Osteoblast (primary cell): ENCODE results near the gene RAB7B. TPM values are rescaled to one million over a fixed set of nuclear protein-coding genes. Genes with fewer than 3 reads are reported as not detected.

Experiments used
- DNase-seq: peaks from one replicate; pipeline ENCODE4 v3.0.0; 2011; ENCODE audit warnings: low spot score, mixed read lengths; ENCODE audit not compliant: insufficient read length; ENCODE audit errors: missing footprints
- H2AFZ ChIP-seq: 2 replicates; pipeline ENCODE4 v1.6.0; 2011; ENCODE audit warnings: mild to moderate bottlenecking, low read length
- H3K27ac ChIP-seq: 2 replicates; pipeline ENCODE4 v1.5.1; 2011; ENCODE audit warnings: mild to moderate bottlenecking, low read depth, low read length, moderate library complexity
- H3K27me3 ChIP-seq: 2 replicates; pipeline ENCODE4 v1.6.0; 2012; ENCODE audit warnings: mild to moderate bottlenecking, control low read depth, inconsistent platforms, low read length, moderate library complexity; ENCODE audit not compliant: insufficient read depth
- H3K36me3 ChIP-seq: 2 replicates; pipeline ENCODE4 v1.5.1; 2011; ENCODE audit warnings: mild to moderate bottlenecking, low read length, control low read depth, moderate library complexity; ENCODE audit not compliant: insufficient read depth
- H3K4me1 ChIP-seq: 2 replicates; pipeline ENCODE4 v1.5.1; 2011; ENCODE audit warnings: mild to moderate bottlenecking, low read length, control low read depth, moderate library complexity; ENCODE audit not compliant: insufficient read depth
- H3K4me2 ChIP-seq: 2 replicates; pipeline ENCODE4 v1.6.0; 2011; ENCODE audit warnings: mild to moderate bottlenecking, low read length; ENCODE audit not compliant: insufficient read depth
- H3K4me3 ChIP-seq: fragments of 200-600 bp; sonication (generic); 3 replicates; pipeline ENCODE4 v1.5.1; 2012; ENCODE audit warnings: mild to moderate bottlenecking, low read length, inconsistent platforms; ENCODE audit not compliant: insufficient read depth
- H3K79me2 ChIP-seq: 2 replicates; pipeline ENCODE4 v1.6.0; 2012; ENCODE audit warnings: mild to moderate bottlenecking, low read length, control low read depth, inconsistent platforms; ENCODE audit not compliant: insufficient read depth
- H3K9me3 ChIP-seq: 2 replicates; pipeline ENCODE4 v1.5.1; 2011; ENCODE audit warnings: low read depth, low read length, control low read depth
- H4K20me1 ChIP-seq: 2 replicates; pipeline ENCODE4 v1.6.0; 2012; ENCODE audit warnings: mild to moderate bottlenecking, low read length, control low read depth; ENCODE audit not compliant: insufficient read depth
- total RNA-seq: library from RNA; depleted of rRNA; stranded (reverse); fragments of >200 nt; gene quantifications from 2 replicates; pipeline ENCODE4 v1.2.3, GENCODE V29; 2012
- TF ChIP-seq, protein P1 (sequence below): IDR thresholded peaks from 2 replicates; pipeline ENCODE4 v1.5.1; 2011; ENCODE audit warnings: mild to moderate bottlenecking, low read depth, low read length, moderate library complexity; ENCODE audit errors: extremely low read depth

Gene RAB7B
- total RNA-seq, 1 donor = 7.6 TPM

DNA sequence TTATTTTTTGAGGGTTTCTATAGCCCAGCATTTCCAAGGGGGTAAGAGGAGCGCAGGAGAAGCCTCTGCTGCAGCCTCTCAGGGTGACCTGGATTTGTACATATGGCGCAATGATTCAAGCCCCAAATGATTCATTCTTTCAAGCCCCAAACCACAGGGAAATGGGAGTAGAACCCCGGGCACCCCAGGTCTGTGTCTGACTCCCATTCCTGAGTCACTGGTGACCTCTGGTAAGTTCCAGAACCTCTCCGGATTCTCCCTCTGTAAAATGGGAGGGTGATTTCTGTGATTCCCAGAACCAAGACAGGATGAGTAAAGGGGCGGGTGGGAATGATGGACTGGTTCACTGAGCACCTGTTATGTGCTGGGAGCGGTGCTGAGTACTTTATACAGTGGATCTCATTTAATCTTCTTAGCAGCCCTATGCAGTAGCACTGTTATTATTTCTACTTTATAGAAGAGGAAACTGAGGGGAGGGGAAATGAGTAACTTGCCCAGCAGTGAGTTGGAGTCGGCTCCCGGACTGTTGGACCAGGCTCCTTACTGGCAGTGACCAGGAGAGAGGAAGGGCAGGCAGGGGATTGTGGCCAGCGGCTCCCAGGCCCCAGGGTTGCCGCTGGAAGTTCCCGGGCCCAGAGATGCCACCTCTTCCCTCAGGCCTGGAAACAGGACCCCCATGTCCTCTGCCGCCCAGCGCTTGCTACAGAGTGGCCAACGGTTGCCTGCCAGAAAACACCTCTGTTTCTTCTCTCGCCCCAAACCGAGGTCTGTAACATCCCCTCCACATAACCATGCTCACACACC, 39.6 kb downstream of the RAB7B start:
- H3K27ac ChIP-seq = peak overlapping the region; percentile 39
- peaks cover 2% of the 10 kb centered on the region for H3K27me3 ChIP-seq
- no peak overlapping the region for H2AFZ ChIP-seq
- H3K9me3 ChIP-seq = no peaks in the 10 kb centered on the region
- H4K20me1 ChIP-seq = no peaks in the 10 kb centered on the region
- peak; percentile 93 for DNase-seq
- no peaks in the 10 kb centered on the region for H3K79me2 ChIP-seq
- peak overlapping the region; percentile 13 for H3K4me2 ChIP-seq
- TF ChIP-seq, protein P1, sequence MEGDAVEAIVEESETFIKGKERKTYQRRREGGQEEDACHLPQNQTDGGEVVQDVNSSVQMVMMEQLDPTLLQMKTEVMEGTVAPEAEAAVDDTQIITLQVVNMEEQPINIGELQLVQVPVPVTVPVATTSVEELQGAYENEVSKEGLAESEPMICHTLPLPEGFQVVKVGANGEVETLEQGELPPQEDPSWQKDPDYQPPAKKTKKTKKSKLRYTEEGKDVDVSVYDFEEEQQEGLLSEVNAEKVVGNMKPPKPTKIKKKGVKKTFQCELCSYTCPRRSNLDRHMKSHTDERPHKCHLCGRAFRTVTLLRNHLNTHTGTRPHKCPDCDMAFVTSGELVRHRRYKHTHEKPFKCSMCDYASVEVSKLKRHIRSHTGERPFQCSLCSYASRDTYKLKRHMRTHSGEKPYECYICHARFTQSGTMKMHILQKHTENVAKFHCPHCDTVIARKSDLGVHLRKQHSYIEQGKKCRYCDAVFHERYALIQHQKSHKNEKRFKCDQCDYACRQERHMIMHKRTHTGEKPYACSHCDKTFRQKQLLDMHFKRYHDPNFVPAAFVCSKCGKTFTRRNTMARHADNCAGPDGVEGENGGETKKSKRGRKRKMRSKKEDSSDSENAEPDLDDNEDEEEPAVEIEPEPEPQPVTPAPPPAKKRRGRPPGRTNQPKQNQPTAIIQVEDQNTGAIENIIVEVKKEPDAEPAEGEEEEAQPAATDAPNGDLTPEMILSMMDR = no peak
- peaks cover 24% of the 10 kb centered on the region for H3K4me1 ChIP-seq
- no peak overlapping the region for H3K4me3 ChIP-seq
- no peaks in the 10 kb centered on the region for H3K36me3 ChIP-seq

DNA sequence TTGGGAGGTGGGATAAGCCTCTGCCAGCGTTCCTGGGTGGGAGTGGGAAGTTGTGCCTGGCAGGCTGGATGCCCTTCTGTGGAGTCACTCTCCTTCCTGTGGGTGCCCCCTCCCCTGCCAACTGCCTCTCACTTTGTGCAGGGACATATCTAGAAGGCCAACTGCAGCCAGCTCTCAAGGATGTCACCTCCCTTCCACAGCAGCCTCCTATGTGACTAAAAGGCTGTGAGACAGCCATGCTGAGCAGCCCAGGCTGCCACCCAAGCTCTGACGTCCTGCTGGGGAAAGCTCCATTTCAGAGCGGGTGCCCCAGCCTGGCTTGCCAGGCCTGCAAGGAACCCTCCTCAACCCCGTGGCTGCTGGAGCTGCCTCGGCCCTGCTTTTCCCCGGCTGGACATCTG, 40.4 kb downstream of the RAB7B start:
- Histone ChIP-seq H3K9me3 (no peaks in the 10 kb centered on the region), H3K27ac (peak overlapping the region; percentile 39), H3K4me1 (peaks cover 24% of the 10 kb centered on the region), H4K20me1 (no peaks in the 10 kb centered on the region), H3K36me3 (no peaks in the 10 kb centered on the region), H3K79me2 (no peaks in the 10 kb centered on the region), H3K27me3 (peaks cover 3% of the 10 kb centered on the region), H3K4me3 (no peak overlapping the region), H2AFZ (no peak overlapping the region), H3K4me2 (peak overlapping the region; percentile 13)
- peak; percentile 39 for DNase-seq
- TF ChIP-seq, protein P1 = no peak

DNA sequence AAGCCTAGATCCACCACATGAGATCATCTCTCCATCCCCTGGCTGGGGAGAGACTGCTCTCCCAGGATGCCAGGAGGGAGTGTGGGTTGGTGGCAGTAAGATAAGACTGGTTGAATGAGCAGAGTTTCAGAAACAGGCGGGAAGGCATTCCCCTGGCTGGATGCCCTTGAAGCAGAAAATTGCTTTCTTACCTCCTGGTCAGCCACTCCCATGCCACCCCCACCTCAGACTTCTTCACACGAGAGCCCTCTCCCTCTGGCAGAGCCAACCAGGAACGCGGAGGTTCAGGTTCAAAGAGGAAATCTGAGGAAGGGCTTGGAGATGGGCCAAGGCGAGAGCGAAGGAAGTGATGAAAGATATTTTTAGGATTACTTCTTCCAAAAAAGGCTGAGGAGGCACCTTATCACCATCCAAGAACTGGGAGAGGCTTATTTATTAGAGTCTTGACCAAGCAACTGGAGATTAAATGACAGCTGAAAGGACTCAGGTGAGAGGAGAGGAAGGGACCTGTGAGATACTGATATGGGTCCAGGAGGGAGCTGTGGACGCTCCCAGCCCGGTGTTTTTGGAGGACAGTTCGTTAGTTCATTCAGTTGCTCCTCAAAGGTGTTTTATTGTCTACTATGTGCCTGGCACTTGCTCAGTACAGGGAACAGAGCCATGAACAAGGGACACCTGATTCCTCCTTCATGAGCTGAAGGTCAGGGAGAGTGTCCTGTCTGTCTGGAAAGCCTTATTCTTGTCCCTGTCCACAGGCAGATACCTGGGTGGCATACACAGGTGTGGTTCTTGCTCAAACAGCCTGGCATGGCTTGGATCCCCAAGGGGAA, 41.0 kb downstream of the RAB7B start:
- no peaks in the 10 kb centered on the region for H3K79me2 ChIP-seq
- no peaks in the 10 kb centered on the region for H3K9me3 ChIP-seq
- H3K4me1 ChIP-seq = peaks cover 24% of the 10 kb centered on the region
- H3K4me3 ChIP-seq = no peak overlapping the region
- TF ChIP-seq, protein P1 = no peak
- H3K4me2 ChIP-seq = no peak overlapping the region
- peak; percentile 72 for DNase-seq
- peaks cover 3% of the 10 kb centered on the region for H3K27me3 ChIP-seq
- no peaks in the 10 kb centered on the region for H3K36me3 ChIP-seq
- no peak overlapping the region for H2AFZ ChIP-seq
- H4K20me1 ChIP-seq = no peaks in the 10 kb centered on the region
- no peak overlapping the region for H3K27ac ChIP-seq

DNA sequence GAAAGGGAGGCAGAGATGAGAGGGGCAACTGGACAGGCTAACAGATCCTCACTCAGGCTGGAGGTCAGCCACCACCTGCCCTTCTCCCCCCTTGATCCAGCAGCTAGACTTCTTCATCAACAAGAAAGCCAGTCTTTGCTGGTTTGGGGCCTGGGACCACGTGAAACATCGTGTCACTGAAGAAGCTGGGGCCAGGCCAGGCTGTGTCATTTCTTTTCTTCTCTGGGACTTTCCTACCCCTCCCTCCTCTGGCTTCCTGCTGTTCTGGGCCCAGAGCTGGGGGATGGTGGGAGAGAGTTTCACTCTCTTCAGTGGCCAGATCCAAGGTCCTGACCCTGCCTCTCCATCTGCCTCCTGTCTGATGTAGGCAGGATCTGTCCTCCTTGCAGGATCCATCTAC, 41.8 kb downstream of the RAB7B start:
- peaks cover 27% of the 10 kb centered on the region for H3K4me1 ChIP-seq
- no peak overlapping the region for H3K27ac ChIP-seq
- no peak overlapping the region for H3K4me3 ChIP-seq
- H4K20me1 ChIP-seq = no peaks in the 10 kb centered on the region
- H2AFZ ChIP-seq = no peak overlapping the region
- no peak overlapping the region for H3K4me2 ChIP-seq
- TF ChIP-seq, protein P1 = no peak
- H3K36me3 ChIP-seq = no peaks in the 10 kb centered on the region
- peaks cover 8% of the 10 kb centered on the region for H3K27me3 ChIP-seq
- H3K9me3 ChIP-seq = no peaks in the 10 kb centered on the region
- peak; percentile 69 for DNase-seq
- no peaks in the 10 kb centered on the region for H3K79me2 ChIP-seq
